BLaER1 (cell line): ENCODE data around the gene APOBEC3C.
"Not testable (repeated sequence)": the region's sequence is repeated elsewhere in the genome, so short reads cannot be mapped to it uniquely, and the experiment has no call there.

Experiments used
- H3K27ac ChIP-seq: shearing (Covaris generic); formaldehyde crosslinking; 2 replicates; pipeline ENCODE4 v1.8.1; 2022
- H3K27me3 ChIP-seq: shearing (Covaris generic); formaldehyde crosslinking; 2 replicates; pipeline ENCODE4 v1.8.1; 2022
- H3K36me3 ChIP-seq: shearing (Covaris generic); formaldehyde crosslinking; 2 replicates; pipeline ENCODE4 v1.8.1; 2022
- H3K4me1 ChIP-seq: shearing (Covaris generic); formaldehyde crosslinking; 2 replicates; pipeline ENCODE4 v1.8.1; 2022
- H3K4me2 ChIP-seq: shearing (Covaris generic); formaldehyde crosslinking; 2 replicates; pipeline ENCODE4 v1.8.1; 2022
- H3K4me3 ChIP-seq: shearing (Covaris generic); formaldehyde crosslinking; 2 replicates; pipeline ENCODE4 v1.8.1; 2022
- H3K9ac ChIP-seq: shearing (Covaris generic); formaldehyde crosslinking; 2 replicates; pipeline ENCODE4 v1.8.1; 2022
- H3K9me3 ChIP-seq: shearing (Covaris generic); formaldehyde crosslinking; 2 replicates; pipeline ENCODE4 v1.8.1; 2022
- H4K20me1 ChIP-seq: shearing (Covaris generic); formaldehyde crosslinking; 2 replicates; pipeline ENCODE4 v1.8.1; 2022
- Cebpa-rat ChIP-seq: shearing (Covaris generic); IDR thresholded peaks from 2 replicates; pipeline ENCODE4 v1.8.1; 2022

Gene APOBEC3C

DNA sequence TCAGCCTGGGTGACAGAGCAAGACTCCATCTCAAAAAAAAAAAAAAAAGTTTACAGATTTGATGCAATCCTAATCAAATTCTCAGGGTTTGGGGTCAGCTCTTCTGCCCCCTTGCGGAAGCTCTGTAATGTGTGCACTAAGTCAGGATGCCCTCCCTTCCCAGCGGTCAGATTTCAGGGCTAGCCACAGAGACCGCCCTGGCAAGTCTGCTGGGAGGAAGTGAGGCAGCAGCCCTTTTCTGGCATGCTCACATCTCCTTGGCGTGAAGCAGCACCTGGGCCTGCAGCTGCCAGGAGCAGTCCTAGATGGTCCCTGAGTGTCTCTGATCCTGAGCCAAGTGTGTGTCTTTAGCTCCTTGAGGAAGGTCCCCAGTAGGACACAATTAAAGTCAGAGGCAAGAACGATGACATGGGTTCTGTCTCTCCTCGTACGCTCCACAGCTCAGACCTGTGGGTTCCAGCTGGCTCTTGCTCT, 10.9 kb upstream of the APOBEC3C start:
- Histone ChIP-seq H3K9me3 (peaks cover 8% of the 10 kb centered on the region; the same call in 1 of the 2 replicates), H3K9ac (no peak overlapping the region), H3K27ac (no peak overlapping the region; the same call in 1 of the 2 replicates), H4K20me1 (no peaks in the 10 kb centered on the region), H3K27me3 (no peaks in the 10 kb centered on the region), H3K4me3 (no peak overlapping the region), H3K36me3 (no peaks in the 10 kb centered on the region), H3K4me1 (peaks cover 17% of the 10 kb centered on the region), H3K4me2 (peak overlapping the region; percentile 67)
- TF ChIP-seq Cebpa-rat = no peak

DNA sequence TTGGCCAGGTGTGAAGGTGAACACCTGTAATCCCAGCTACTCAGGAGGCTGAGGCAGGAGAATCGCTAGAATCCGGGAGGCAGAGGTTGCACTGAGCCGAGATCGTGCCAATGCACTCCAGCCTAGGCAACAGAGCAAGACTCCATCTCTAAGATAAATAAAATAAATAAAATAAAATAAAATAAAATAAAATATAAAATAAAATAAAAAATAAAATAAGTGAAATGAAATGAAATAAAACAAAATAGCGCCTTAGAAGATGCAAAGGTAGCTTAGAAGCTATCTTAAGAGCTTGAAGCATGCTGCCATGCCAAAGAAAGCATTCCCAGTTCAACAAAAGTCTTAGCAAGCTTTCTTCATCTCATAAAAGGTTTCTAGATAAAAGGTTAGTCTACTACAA, 6.9 kb upstream of the APOBEC3C start:
- Histone ChIP-seq H3K27ac (no peak overlapping the region), H3K9me3 (no peaks in the 10 kb centered on the region), H3K36me3 (no peaks in the 10 kb centered on the region), H3K9ac (no peak overlapping the region), H3K4me3 (no peak overlapping the region), H4K20me1 (no peaks in the 10 kb centered on the region), H3K27me3 (no peaks in the 10 kb centered on the region), H3K4me2 (no peak overlapping the region), H3K4me1 (peaks cover 29% of the 10 kb centered on the region)
- TF ChIP-seq Cebpa-rat = no peak

DNA sequence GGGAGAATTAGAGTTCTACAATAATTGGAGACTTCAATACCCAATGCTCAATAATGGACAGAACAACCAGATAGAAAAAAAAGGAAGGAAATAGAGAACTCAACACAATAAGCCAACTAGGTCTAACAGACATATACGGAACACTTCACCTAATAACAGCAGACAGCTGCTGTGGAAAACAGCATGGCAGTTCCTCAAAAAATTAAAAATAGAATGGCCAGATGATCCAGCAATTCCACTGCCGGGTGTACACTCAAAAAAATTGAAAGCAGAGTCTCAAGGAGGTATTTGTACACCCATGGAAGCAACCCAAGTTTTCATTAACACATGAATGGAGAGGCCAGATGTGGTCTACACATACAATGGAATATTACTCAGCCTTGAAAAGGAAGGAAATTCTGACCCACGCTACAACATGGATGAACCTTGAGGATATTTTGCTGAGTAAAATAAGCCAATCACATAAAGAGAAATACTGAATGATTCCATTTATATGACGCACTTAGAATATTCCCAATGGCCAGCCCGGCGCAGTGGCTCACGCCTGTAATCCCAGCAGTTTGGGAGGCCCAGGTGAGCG, 5.7 kb upstream of the APOBEC3C start:
- H3K27me3 ChIP-seq, H3K4me3 ChIP-seq, H3K27ac ChIP-seq, H3K9me3 ChIP-seq, H3K4me2 ChIP-seq, H3K36me3 ChIP-seq, H4K20me1 ChIP-seq, H3K9ac ChIP-seq: not testable (repeated sequence)
- H3K4me1 ChIP-seq = peaks cover 23% of the 10 kb centered on the region

DNA sequence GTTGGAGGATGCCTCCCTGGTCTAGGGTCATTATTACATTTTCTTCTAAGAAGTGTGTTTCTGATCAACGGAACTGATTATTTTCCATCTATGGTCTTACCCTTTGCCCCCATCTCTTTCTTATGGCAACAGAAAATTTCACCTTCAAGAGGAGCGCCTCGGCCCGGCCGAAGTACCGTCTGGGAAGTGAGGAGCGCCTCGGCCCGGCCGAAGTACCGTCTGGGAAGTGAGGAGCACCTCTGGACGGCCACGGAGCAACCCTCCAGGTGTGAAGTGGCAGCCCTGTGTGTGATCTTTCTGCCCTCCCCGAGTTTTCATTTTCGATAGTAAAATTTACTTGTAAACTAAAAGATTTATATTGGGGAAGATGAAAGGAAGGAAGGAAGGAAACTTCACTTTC, 3.1 kb upstream of the APOBEC3C start:
- Histone ChIP-seq H3K27ac (no peak overlapping the region), H3K36me3 (no peaks in the 10 kb centered on the region), H3K4me3 (no peak overlapping the region), H3K9me3 (no peaks in the 10 kb centered on the region), H3K4me1 (peaks cover 39% of the 10 kb centered on the region), H3K27me3 (no peaks in the 10 kb centered on the region), H3K9ac (no peak overlapping the region), H3K4me2 (peak overlapping the region; percentile 60), H4K20me1 (no peaks in the 10 kb centered on the region)
- no peak for TF ChIP-seq Cebpa-rat

DNA sequence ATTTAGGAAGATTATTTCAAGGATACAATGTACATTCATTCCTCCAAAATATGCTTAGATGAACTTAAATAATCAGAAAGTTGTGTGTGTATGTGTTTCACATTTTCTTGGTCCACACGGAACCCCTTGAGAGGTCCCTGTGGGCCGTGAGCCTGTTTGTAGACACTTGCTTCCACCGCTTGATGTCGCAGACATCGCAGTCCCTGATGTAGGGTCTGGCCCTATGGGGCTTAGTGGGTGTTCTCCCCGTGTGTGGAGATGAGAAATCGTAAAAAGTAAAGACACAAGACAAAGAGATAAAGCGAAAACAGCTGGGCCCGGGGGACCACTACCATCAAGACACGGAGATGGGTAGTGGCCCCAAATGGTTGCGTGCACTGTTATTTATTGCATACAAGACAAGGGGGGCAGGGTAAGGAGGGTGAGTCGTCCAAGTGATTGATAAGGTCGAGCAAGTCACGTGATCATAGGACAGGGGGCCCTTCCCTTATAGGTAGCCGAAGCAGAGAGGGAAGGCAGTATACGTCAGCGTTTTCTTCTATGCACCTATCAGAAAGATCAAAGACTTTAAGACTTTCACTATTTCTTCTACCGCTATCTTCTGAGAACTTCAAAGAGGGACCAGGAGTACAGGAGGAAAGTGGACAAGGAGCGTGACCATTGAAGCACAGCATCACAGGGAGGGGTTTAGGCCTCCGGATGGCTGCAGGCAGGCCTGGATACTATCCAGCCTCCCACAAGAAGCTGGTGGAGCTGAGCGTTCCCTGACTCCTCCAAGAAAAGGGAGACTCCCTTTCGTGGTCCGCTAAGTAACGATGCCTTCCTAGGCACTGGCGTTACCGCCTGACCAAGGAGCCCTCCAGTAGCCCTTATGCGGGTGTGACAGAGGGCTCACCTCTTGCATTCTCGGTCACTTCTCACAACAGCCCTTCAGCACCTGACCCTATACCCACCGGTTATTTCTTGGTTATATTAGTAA, 1.2 kb upstream of the APOBEC3C start:
- Histone ChIP-seq H3K36me3 (peaks cover 3% of the 10 kb centered on the region), H3K27ac (no peak overlapping the region), H3K4me3 (no peak overlapping the region), H3K9ac (no peak overlapping the region), H3K27me3 (no peaks in the 10 kb centered on the region), H4K20me1 (no peaks in the 10 kb centered on the region), H3K4me2 (peak overlapping the region; percentile 94; the same call in 1 of the 2 replicates), H3K9me3 (no peaks in the 10 kb centered on the region), H3K4me1 (peaks cover 39% of the 10 kb centered on the region)
- TF ChIP-seq Cebpa-rat = no peak

DNA sequence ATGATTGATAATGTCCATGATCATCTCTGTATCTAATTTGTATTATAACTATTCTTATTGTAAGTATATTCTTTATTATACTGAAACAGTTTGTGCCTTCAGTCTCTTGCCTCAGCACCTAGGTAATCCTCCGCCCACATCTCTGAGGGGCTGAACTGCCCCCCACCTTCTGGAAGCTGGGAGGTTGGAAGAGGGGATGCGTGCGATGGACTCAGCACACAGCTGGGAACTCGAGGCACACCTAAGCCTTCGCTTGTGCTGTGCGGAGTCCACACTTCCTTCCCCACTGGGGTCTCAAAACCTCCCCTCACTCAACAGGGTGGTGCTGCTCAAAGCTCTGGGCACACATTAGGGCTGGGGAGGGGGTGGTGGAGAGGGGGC, 506 bp upstream of the APOBEC3C start:
- Histone ChIP-seq H3K4me3 (peak overlapping the region; percentile 69), H3K4me2 (peak overlapping the region; percentile 94), H3K27ac (peak overlapping the region; percentile 82), H3K4me1 (peaks cover 39% of the 10 kb centered on the region), H3K9ac (peak overlapping the region; percentile 77)
- not testable (repeated sequence) for H3K27me3 ChIP-seq, H3K9me3 ChIP-seq, H4K20me1 ChIP-seq, H3K36me3 ChIP-seq

DNA sequence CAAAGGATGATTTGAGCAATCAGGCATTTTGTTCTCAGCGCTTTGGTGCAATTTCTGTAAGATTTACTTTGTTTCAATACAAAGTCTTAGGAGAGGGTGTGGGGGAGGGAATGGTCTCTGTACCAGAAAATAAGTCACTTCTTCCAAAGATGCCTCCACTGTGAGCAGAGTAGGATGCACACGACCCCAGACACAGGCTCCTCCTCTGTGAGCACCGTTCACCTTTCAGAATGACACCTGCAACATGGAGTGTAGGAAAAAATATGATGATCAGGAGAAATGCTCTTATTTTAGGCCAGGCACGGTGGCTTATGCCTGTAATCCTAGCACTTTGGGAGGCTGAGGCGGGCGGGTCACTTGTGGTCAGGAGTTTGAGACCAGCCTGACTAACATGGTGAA, 665 bp downstream of the APOBEC3C start:
- not testable (repeated sequence) for H3K36me3 ChIP-seq, H3K27me3 ChIP-seq, H3K9me3 ChIP-seq, H4K20me1 ChIP-seq
- H3K4me2 ChIP-seq = peak overlapping the region; percentile 94
- peaks cover 43% of the 10 kb centered on the region for H3K4me1 ChIP-seq
- H3K27ac ChIP-seq = peak overlapping the region; percentile 82
- H3K9ac ChIP-seq = peak overlapping the region; percentile 77
- peak overlapping the region; percentile 69 for H3K4me3 ChIP-seq

DNA sequence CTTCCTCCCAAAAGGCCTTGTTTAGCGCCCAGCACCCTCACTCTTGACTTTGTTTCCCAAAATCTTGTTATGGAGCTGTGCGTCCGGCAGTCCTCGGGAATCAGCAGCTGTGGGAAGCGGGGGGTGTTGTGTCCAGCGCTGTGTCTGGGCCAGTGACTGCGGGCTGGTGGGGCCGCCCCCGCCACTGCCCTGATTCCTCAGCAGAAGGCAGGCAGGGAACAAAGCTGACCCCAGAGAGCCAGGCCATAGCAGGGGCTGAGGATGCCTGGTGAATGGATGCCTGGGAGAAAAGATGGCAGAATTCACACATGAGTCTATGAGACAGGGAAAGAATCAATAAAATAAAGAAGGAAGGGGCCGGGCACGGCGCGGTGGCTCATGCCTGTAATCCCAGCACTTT, 2.5 kb downstream of the APOBEC3C start:
- no peaks in the 10 kb centered on the region for H3K27me3 ChIP-seq
- no peak overlapping the region for H3K4me2 ChIP-seq
- H3K4me1 ChIP-seq = peaks cover 41% of the 10 kb centered on the region
- H3K36me3 ChIP-seq = peaks cover 9% of the 10 kb centered on the region
- H3K4me3 ChIP-seq = no peak overlapping the region
- no peak overlapping the region for H3K27ac ChIP-seq
- no peak for TF ChIP-seq Cebpa-rat
- no peak overlapping the region for H3K9ac ChIP-seq
- H3K9me3 ChIP-seq = no peaks in the 10 kb centered on the region
- no peaks in the 10 kb centered on the region for H4K20me1 ChIP-seq

DNA sequence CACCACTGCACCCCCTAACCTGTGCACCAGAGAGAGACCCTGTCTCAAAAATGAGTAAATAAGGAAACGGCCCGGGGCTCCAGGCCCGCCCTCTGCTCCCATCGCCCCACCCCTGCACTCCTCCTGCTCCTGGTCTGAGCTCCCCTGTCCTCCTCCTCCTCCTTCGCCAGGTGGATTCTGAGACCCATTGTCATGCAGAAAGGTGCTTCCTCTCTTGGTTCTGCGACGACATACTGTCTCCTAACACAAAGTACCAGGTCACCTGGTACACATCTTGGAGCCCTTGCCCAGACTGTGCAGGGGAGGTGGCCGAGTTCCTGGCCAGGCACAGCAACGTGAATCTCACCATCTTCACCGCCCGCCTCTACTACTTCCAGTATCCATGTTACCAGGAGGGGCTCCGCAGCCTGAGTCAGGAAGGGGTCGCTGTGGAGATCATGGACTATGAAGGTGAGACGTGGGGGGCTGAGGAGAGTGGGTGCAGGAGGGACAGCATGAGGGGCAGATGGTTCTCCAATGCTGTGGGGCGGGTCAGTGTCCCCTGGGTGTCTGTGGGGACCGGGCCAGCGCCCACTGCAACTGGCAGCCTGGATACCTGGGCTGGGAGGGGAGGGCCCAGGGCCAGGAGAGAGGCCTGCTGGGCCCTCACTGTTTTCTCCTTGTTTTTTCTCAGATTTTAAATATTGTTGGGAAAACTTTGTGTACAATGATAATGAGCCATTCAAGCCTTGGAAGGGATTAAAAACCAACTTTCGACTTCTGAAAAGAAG, 3.7 kb downstream of the APOBEC3C start:
- no peak overlapping the region for H3K4me3 ChIP-seq
- TF ChIP-seq Cebpa-rat = no peak
- peaks cover 52% of the 10 kb centered on the region for H3K4me1 ChIP-seq
- no peaks in the 10 kb centered on the region for H3K27me3 ChIP-seq
- no peaks in the 10 kb centered on the region for H3K9me3 ChIP-seq
- H4K20me1 ChIP-seq = no peaks in the 10 kb centered on the region
- no peak overlapping the region for H3K27ac ChIP-seq
- H3K36me3 ChIP-seq = peaks cover 9% of the 10 kb centered on the region
- H3K9ac ChIP-seq = no peak overlapping the region
- no peak overlapping the region for H3K4me2 ChIP-seq

DNA sequence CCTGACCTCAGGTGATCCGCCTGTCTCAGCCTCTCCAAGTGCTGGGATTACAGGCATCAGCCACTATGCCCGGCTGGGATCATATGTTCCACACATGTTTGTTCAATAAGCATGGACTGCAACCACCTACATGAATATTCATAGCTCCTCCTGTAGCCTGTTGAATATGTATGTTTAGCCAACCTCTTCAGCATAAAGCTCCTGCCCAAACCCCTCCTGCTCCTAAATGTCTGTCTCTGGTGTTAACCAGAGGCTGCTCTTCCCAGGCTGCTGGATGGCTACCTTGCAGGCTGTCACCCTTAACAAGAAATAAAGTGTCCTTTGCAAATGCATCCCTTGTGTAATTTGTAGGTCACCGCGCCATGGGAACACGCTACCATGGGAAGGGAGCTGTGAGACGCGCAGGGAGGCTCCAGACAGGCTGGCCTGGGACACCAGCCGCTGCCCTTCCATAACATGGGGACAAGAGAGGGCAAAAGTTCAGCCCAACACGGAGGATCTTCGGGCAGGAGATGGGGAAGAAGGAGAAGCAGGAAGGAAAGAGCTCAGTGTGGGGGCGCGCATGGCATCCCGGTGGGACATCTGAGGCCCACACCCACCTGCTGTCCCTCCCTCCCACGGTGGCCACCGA, 6.1 kb downstream of the APOBEC3C start:
- H3K27ac ChIP-seq, H3K9me3 ChIP-seq, H3K27me3 ChIP-seq, H4K20me1 ChIP-seq, H3K9ac ChIP-seq: not testable (repeated sequence)
- Histone ChIP-seq H3K4me2 (peak overlapping the region; percentile 77), H3K4me3 (peak overlapping the region; percentile 71), H3K4me1 (peaks cover 39% of the 10 kb centered on the region), H3K36me3 (peaks cover 28% of the 10 kb centered on the region)
